GM06990 (cell line): ENCODE results near the gene HOXB6.

Experiments
- DNase-seq: peaks from one replicate; pipeline ENCODE4 v3.0.0-alpha.2; 2011; ENCODE audit not compliant: insufficient read length; ENCODE audit errors: extremely low read depth
- H3K27me3 ChIP-seq: replicated peaks from 2 replicates; pipeline ENCODE4 v1.6.0; 2011; ENCODE audit warnings: low read length; ENCODE audit not compliant: control insufficient read depth, insufficient read depth
- H3K36me3 ChIP-seq: 2 replicates; pipeline ENCODE4 v1.5.1; 2011; ENCODE audit warnings: low read length; ENCODE audit not compliant: control insufficient read depth, insufficient read depth
- H3K4me3 ChIP-seq: replicated peaks from 2 replicates; pipeline ENCODE4 v1.5.1; 2011; ENCODE audit warnings: low read depth, mild to moderate bottlenecking, control low read depth, low read length
- TF ChIP-seq, protein P1 (sequence below): IDR thresholded peaks from 2 replicates; pipeline ENCODE4 v1.5.1; 2011; ENCODE audit warnings: low read length, control low read depth, mild to moderate bottlenecking, inconsistent platforms; ENCODE audit not compliant: insufficient read depth, poor library complexity, severe bottlenecking

The HOXB6 gene

DNA sequence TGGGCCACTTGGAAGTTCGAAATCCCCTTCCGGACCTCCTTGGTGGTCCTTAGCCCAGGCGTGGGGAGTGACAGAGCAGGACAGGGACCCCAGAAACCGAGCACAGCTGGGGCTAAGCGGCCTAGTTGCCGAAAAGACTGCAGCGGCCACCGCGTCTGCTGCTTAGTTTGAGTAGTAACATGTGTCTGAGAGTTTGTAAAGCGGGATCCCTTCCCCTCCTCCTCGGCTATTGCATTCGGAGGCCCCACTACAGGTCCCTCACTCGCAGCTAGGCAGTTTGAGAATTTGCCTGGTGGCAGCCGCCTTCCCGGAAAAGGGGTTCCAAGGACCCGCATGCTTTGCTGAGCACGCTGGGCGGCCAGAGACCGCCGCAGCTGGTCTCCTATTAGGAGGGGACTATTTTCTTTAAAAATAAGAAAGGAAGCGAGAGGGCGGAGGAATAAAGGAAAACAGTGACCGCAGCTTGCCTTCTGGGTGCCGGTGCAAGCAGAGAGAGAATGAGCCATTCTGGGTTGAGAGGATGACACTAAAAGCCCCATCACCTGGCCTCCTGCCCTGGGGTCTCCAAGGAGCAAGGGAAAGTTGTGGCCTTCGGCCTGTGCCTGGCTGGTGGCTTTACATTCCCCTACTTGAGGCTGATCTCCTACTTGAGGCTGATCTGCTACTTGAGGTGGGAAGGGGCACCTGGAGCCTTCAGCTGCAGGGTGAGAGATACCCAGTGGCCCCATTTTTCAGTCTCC is 10.1 kb downstream of the HOXB6 start:
- TF ChIP-seq, protein P1, sequence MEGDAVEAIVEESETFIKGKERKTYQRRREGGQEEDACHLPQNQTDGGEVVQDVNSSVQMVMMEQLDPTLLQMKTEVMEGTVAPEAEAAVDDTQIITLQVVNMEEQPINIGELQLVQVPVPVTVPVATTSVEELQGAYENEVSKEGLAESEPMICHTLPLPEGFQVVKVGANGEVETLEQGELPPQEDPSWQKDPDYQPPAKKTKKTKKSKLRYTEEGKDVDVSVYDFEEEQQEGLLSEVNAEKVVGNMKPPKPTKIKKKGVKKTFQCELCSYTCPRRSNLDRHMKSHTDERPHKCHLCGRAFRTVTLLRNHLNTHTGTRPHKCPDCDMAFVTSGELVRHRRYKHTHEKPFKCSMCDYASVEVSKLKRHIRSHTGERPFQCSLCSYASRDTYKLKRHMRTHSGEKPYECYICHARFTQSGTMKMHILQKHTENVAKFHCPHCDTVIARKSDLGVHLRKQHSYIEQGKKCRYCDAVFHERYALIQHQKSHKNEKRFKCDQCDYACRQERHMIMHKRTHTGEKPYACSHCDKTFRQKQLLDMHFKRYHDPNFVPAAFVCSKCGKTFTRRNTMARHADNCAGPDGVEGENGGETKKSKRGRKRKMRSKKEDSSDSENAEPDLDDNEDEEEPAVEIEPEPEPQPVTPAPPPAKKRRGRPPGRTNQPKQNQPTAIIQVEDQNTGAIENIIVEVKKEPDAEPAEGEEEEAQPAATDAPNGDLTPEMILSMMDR, result no peak
- H3K36me3 ChIP-seq, result no peaks in the 10 kb centered on the region; the same call in 1 of the 2 replicates
- peaks cover 4% of the 10 kb centered on the region; the same call in 1 of the 2 replicates for H3K27me3 ChIP-seq

DNA sequence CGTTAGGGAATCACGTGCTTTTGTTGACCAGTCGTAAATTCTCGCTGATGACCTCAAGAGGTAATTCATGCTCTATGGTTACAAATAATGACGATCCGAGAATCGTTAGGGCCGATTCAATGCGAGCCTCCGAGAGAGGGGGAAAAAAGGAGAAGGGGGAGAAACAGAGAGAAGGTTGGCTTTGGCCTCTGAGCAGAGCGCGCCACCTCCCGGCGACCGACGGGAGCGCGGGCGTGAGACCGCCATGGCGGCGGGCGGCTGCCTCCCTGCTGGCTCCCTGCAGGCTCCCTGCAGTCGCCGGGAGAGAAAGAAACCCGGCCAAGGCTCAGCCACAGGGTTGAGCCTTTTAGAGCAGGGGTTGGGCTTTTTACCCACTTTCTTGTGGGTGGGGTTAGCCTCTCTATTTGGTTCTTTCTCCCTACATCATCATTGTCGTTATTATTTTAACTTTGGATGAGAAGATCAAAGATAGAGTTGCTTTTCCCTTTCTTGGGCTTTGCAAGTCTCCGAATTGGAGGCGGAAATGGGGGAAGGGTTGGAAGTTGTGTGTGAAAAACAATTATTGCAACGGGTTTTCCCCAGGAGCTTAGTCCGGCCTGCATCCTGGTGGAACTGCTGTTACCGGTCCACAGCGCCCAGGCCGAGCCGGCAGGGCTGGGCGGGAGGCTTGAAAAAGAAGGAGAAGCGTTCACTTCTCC is 10.8 kb downstream of the HOXB6 start:
- Histone ChIP-seq H3K36me3 (no peaks in the 10 kb centered on the region; the same call in 1 of the 2 replicates), H3K27me3 (peaks cover 4% of the 10 kb centered on the region; the same call in 1 of the 2 replicates), H3K4me3 (peak overlapping the region; percentile 50; the same call in 1 of the 2 replicates)
- DNase-seq, result peak; percentile 87
- TF ChIP-seq, protein P1, result peak; percentile 88

More for the DNA sequence above, 10.1 kb downstream of the HOXB6 start:
- DNase-seq, result no peak
- no peak overlapping the region for H3K4me3 ChIP-seq

DNA sequence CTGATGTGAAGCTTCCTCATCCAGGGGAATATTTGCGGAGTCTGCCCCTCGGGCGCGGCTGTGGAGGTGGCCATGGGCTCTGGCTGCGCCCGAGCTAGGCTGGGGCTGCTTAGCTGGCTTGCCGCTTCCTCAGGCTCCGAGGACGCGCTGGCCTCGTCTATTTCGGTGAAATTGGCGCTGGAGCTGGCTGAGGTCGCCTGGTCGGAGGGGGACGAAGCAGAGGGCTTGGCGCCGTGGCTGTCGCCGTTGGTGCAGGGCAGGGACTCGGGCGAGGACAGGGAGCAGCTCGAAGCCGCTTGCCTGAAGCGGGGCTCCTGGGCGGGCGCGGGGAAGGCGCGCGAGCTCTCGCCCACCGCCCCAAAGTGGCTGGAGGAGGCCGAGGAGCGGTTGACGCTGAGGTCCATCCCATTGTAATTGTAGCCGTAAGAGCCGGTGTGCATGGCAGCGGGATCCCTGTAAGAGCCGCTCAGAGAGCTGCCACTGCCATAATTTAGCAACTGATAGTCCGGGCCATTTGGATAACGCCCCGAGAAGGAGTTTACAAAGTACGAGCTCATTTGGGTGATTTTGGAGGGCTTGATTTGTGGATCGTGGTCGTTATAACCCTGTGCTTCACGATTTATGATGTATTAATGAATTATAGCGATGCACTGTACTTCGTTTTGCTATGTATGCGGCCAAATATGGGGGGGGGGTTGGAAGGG is 11.5 kb downstream of the HOXB6 start, which contains the start of gene HOXB5:
Gene HOXB5, minus strand, starts transcription at position 654 of the 704 bp plus-strand sequence. Its CDS starts 97 bp downstream, at position 557.
- DNase-seq, result no peak
- peaks cover 2% of the 10 kb centered on the region; the same call in 1 of the 2 replicates for H3K27me3 ChIP-seq

DNA sequence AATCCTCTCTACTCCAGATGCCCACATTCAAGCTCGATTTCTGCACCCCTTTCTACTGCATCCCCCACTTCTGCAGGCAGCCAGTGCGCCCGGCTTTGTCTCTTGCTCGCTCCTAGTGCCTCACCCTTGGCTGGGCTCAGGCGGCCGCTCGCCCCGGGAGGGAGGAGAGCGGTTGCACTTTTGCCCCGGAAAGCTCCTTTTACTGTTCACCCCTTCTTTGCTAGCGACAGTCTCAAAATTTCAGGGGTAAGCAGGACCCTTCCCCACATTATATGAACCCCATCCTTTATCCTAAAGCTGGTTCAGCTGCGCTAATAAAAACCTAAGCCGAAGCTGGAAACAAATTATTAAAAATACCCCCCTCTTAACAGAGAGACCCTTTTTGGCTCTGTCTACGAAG is 12.2 kb downstream of the HOXB6 start:
- TF ChIP-seq, protein P1, result no peak
- no peak for DNase-seq
- peak overlapping the region; percentile 50 for H3K4me3 ChIP-seq
- peaks cover 2% of the 10 kb centered on the region; the same call in 1 of the 2 replicates for H3K27me3 ChIP-seq
- H3K36me3 ChIP-seq, result no peaks in the 10 kb centered on the region; the same call in 1 of the 2 replicates

More for the DNA sequence above, 11.5 kb downstream of the HOXB6 start, which contains the start of gene HOXB5:
- TF ChIP-seq, protein P1, result no peak
- peak within 1 kb of the TSS; percentile 50 for H3K4me3 ChIP-seq
- no peaks in the 10 kb centered on the region; the same call in 1 of the 2 replicates for H3K36me3 ChIP-seq

DNA sequence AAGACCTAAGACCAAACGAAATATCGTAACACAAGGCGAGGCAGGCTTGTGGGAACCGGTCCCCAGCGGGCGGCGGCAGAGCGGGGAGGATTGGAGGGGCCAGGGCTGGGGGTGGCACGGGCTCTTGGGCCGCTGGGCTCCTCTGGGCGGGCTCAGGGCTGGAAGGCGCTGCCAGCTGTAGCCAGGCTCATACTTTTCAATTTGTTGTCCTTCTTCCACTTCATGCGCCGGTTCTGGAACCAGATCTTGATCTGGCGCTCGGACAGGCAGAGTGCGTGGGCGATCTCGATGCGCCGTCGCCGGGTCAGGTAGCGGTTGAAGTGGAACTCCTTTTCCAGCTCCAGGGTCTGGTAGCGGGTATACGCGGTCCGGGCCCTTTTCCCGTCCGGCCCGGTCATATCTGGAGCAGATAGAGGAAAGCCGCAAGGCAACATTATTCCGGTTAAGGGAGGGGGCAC is 12.7 kb downstream of the HOXB6 start:
- Histone ChIP-seq H3K27me3 (peaks cover 2% of the 10 kb centered on the region; the same call in 1 of the 2 replicates), H3K36me3 (no peaks in the 10 kb centered on the region; the same call in 1 of the 2 replicates), H3K4me3 (no peak overlapping the region)
- TF ChIP-seq, protein P1, result no peak
- DNase-seq, result no peak
